Bone marrow (tissue), 2 donors: ENCODE measurements around the gene PSTPIP1.

Experiments
- DNase-seq, 2 donors: peaks; one replicate each; lab custom pipeline; 2025; lab: John Stamatoyannopoulos, UW

The PSTPIP1 gene

DNA sequence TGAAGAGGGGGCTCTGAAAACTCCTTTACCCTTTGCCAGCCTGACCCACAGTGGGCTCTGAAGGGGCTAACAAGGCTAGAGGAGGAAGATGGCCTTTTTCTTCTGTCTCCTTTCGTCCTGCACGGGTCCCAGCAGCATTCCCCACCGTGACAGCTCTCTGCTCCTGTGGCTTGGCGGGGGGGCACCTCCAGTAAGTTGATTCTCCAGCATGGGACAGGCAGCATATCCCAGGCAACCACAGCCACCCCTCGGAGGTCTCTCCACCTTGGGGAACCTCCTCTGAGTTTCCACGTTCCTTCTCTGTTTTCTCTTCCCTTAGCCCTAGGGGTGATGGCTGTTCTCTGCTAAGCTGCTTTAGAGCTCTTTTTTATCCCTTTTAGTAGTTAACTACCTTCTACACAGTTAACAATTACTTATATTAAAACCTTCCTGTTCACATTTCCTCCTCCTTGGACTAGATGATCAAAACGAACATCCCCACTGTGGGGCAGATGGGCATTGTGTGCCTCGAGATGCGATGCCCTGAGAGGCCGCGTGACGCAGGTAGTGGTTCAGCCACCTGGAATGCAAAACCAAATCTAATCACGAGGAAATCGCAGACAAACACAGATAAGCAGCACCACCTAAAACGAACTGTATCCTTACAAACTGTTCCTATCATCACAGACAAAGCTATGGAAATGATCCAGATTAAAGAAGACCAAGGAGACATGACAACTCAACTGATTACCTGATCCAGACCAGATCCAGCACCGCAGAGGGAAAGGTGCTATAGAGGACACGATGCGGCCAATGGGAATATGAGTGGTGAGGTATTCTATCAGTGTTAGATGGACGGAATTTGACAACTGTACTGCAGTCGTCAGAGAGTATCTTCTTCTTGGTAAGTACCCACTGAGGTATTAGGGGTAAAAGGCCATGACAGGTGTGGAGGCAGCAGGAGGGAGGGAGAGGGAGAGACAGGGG is 48.3 kb downstream of the PSTPIP1 start:
- DNase-seq, result no peak

DNA sequence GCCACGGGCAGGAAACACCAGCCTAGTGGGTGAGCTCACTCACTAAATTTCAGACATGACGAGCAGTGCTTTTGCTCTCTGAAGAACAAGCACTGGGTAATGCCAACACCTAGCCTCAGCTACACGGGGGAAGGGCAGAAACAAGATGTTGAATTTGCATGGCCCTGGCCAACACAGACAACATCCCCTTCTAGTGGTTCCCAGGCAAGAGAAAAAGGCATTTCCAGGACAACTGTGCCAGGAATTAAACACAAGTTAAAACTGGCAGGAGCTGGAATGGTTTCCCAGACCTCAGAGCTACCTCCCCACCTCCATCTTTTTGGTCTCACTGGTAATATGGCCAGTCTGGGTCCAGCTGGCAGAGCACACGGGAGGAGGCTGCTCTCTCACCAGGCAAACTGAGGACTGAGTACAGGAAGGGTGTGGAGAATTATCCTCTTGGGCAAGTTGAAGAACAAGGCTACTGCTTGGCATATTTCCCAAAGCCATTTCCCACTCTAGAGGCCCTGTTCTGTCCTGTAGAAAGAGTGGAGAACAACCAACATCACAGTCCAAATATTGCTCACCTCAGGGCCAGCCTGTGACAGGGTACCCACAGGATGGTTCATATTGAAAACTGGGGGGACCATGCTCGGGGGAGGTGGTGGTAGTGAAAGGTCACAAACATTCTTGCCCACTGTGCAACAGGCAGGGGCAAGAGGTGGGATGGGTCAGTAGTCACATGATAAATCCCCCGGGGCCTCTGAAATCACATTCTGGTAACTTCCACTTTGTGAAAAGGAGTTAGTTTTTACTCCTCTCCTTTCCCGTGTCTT is 49.5 kb downstream of the PSTPIP1 start:
- no peak for DNase-seq

DNA sequence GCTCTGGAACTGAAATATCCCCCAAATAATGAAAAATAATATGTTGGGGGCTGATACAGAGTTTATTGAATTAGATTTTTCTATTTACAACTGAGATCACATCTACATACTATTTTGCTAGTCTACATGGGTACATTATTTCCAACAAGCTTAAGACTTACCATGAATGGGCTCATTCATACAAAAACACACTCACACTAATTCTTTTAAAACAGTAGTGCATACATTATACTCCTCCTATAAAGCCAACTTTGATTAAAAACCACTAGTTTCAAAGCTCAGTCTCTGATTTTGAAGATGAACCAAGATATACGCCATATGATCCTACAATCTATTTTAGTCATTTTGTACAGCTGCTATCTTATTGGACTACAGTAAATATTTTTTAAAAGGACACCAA is 51.1 kb downstream of the PSTPIP1 start:
- no peak for DNase-seq

DNA sequence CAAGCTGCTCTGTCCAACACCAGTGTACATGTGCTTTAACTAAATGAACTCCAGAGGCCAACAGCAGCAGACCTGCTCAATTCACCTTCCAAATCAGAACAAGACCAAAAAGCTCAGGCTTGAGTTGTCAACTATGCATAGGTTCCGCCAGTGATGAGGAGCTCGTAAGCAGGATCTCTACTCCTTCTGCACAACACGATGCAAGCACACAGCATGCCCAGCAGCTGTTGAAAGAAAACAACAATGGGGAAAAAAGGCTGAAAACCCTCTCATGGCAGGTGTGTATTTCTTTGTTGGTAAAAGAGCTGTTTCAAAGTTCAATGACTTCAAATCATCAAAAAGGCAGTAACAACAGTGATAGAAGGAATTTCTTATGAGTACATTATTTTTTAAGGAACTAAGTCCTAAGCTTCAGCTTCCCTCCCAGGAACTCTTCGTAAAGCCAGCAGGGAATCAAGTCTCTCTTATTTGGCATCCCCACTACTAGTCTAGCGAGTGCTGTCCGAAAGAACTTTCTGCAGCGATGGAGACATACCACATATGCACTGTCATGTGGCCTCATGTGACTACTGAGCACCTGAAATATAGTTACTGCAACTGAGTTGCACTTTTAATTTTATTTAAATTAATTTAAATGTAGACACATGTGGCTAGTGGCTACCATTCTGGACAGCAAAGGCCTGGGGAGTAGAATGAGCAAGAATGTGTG is 51.9 kb downstream of the PSTPIP1 start:
- DNase-seq, result no peak

DNA sequence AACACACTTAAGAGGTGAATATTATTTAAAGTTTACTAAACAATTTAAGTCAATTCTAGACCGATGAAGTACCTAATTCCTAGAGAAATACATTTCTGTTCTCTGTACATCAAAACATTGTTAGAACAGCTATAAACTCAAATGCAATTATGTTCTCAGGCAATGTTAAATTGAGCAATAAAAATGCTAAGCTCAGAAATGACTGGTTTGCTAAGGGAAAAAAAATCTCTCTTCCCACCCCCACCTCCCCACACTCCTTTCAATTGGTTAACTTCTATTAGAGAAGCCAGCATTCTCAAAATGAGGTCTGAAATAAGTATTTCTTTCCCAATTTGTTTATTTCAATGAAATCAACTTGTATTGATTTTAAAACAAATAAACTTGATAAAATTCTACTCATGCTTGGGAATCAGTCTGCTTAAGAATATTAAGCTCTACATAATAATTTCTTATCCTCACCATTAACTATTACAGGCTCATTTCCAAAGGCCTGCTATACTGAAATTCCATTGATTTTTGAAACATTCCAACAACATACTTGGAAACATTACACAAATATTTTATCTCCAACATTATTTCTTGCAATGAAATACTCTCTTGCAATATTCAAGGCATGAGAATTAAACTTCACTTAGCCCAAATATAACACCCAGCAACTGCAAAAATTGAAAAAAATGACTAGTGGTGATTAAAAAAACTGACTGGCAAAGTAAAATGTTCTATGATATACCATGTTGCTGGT is 53.4 kb downstream of the PSTPIP1 start:
- DNase-seq, result no peak

DNA sequence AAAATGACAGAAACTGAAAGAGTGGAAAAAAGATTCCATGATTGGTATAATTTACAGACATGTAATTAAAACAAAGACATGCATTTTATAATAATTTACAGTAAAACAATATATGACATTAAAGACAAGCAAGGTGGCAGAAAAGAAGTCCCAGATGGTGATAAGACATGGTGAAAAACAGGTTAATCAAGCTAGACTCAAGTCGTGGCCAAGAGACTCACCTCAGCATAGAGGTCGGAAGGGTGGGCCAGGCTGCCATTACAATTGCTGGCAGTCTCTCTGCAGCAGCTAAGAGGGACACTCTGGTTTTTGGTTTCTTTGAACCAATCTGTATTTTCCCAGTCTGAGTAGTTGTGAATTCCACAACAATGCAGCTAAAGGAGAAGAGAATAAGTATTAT is 57.6 kb downstream of the PSTPIP1 start:
- DNase-seq, result no peak

DNA sequence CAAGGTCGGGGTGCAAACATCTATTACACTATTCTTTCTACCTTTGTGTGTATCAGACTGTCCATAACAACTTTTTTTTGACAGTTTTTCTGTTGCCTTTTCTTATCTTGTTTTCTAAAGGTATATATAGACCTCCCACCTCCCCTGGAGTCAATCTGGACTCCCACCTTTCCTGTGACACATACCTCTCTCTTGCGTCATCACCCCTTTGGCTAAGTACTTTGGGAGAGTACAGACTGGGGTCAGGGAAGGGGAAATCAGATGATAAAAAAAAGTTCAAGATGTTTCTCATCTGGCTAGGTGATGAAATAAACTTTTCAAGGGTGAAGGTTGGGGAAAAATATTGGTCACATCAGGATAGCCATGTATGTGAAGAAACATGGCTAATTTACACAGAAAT is 58.8 kb downstream of the PSTPIP1 start:
- DNase-seq, result no peak

DNA sequence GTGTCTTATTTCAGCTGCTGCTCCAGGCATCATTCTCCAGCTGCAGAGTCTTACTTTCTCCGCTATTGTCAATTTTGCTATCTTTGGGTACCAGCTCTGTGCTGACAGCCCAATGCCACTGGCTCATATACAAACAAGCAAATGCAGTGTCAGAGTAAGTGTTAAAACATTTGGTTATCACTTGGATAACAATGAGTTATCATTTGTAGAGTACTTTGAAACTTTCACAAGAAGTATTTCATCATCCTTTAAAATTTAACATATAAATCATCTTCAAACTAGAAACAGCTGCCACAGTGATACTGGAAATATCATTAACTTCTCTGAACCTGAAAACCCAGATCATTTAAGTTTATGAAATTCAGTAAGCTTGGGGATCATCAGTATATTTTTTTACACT is 62.1 kb downstream of the PSTPIP1 start:
- DNase-seq, result no peak

DNA sequence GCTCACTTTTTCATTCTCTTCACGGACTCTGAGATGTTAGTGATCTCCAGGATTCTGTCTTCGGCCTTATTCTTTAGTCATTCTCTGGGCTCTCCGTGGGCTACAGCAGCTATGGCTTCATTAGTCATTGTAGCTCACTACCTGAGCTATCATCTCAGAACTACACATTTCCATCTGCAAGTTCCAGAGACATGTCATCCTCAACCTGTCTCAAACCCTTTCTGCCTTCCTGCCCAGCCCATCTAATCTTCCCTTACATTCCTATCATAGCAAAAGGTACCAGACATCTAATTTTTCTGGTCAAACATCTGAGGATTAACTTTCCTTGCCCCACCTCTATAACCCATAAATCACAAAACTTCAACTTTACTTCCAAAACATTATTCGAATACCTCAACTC is 62.8 kb downstream of the PSTPIP1 start:
- DNase-seq, result no peak

DNA sequence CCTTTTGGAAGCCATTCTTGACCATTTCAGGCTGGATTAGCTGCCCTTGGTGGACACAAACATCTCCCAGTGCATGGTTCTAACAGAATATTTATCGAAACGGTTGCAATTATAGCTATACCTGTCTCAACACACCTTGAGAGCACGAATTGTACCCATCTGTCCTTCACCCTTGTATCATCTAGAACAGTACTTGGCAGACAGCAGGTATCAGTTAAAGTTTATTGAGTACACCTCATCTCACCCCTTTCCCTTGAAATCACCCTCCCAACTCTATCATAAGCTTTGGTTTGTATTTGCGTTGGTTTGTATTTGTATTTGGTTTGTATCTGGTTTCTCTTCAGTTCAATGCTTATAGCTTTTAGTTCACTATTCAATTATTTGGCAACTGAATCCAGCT is 63.5 kb downstream of the PSTPIP1 start:
- DNase-seq, result no peak

DNA sequence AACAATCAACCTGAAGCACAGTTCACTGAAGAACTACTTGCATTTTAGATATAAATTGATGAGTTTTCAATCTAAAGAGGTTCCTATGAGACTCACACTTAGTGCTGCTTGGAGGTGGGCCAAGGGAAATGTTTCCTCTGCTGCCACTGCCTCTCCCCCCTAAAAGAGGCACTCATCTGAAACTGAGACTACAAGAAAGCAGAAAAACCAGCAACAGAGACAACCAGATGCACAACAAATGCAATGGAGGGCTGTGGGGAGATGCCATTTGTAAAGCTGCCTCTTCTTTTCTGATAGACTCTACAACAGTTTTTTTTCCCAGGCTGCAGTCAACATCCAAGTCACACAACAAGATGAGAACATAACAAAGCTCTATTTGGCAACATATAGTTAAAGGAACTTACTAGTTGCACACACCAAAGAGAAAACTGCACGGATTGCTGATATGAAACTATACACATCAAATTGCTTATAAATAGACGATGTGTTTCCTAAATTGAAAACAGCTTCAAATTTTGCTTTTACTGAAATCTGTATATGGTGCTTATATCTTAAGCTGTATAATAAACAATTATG is 64.9 kb downstream of the PSTPIP1 start:
- no peak for DNase-seq

DNA sequence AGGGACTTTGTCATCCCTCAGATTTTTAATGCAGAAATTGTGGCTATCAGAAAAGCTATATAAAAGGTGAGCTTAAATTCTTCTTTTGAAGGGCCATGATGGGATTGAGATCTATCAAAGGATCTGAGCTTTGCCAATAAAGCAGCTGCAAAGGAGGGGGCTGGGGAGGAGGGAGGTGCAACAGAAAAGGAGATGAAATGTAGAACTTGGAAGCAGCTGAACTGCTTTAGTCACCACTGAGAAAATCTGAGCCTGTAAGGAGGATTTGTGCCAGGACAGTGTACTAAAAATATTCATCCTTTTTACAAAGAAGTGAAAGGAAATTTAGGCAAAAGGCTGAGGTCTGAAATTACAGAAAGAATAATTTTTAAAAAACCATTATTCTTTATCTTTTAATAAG is 65.6 kb downstream of the PSTPIP1 start:
- DNase-seq, result no peak

DNA sequence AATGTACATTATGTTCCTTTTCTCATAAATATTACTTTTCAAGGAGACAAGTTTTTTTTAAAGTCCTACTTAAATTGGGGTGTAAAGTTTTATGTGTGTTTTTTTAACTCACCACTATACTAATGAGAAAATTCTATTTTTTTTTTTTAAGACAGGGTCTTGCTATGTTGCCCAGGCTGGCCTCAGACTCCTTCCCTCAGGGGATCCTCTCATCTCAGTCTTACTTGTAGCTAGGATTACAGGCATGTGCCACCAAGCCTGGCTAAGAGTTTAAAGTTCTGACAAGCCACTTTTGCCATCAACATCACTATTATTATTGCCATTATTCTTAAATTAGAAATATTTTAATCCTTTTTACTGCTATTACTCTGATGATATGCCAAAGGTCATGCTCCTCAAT is 68.3 kb downstream of the PSTPIP1 start:
- DNase-seq, result no peak

DNA sequence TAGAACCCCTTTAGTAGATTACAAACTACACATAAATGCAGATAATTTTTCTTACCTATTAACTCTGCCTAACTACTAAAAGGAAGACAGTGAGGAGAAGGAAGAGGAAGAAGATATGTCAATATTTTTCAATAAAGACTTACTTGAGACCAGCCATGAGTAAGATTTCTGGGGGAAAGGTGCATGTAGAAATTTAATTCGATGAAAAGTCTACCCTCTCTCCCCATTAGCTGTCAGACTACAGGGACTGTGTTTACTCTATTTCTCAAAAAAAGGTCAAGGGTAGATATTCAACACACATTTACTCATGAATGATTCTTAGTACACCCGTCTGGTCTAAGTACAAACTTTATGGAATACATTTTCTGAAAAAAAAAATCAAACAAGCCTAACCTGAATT is 69.1 kb downstream of the PSTPIP1 start:
- DNase-seq, result no peak

DNA sequence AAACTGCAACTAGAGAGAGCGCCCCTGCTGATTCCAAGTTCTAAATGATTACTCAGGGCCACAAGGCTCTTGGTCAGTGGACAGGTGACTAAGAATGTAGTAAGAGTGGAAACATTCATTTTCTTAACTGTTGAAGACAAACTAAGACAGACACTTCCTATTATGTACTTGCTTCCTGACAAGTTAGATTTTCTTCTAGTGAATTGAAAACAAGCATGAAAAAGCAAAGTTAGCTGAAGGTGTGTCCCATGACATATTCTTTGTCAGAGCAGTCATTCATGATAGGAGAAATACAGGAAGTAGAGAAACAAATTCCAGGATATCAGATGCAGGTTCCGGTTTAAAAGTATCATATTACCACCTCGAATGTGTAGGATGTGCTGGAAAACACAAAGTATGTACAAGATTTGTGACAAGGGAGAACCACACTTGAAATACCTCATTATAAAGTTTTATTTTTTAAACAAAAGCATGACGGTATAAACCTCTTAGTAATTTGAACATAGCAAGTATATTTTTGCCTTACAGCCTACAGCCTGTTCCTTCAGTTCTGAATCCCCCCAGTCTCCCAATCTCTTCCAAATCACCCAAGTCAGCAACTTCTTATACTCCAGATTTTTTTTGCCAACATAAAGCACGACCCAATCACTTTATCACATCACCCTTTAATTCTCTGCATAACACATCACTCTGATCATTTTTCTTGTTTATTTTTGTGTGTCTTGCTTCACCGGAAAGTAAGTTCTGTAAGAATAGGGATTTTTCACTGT is 69.8 kb downstream of the PSTPIP1 start:
- DNase-seq, result peak in 1 of 2 donors; percentile 46

DNA sequence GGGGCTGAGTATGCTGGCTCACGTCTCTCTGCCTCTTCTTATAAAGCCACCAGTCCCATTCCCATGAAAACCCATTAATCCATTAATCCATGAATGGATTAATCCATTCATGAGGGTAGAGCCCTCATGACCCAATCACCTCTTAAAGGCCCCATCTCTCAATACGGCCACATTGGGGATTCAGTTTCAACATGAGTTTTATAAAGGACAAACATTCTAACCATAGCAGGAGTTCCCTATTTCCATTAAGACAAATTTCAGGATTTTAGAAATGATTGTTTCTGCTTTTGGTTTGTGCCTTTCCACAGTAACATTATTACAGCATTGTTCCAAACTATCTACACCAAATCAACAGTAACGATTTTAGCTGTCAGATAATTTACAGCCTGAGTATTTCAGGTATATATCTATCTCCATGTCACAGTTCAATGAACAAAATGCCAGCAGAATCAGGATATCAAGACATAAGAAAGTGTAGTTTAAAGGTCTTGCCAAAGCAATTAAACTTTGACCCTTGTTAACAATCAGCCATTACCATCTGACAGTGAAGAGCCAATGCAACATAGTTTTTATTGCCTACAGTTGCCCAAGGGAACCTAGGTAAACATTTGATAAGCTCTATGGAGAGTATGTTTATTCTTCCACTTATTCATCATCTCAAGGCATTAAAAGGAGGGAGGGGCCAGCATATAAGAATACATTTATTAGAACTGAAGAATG is 72.2 kb downstream of the PSTPIP1 start:
- DNase-seq, result no peak

DNA sequence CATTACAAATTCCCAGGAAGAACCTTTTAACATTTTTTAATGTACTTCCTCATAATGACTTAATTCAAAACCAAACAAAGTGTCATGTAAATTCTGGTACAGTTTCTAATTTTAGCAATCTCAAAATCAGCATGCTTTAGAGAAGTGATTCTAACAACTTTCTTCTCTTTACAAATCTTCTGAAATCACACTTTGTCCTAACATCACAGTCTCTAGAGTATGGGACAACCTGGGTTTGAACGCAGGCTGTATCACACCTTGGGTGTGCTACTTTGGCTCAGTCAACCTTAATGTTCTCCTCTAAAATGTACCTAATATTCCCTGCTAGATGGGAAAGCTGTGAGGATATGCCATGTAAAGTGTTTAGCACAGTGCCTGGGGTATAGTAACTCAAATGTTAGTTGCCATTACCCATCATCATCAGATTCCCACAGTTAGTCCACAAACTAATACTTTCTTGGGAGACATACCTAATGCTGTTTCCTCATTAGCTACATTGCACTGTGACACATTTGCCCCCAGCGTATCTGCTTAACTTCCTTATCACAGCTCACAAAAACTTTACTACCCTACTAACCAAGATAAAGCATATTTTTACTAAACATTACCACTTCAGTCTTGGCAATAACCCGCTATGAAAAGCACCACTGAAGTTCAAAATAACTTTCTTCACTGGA is 72.9 kb downstream of the PSTPIP1 start:
- DNase-seq, result no peak

DNA sequence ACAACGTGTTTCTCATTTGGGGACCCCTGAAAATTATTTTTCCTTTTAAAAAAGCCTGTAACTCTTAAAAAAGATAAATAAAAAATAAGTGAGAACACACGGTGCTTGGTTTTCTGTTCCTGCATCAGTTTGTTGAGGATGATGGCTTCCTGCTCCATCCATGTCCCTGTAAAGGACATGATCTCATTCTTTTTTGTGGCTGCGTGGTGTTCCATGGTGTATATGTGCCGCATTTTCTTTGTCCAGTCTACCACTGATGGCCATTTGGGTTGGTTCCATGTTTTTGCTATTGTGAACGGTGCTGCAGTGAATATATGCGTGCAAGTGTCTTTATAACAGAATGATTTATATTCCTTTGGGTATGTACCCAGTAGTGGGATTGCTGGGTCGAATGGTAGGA is 73.7 kb downstream of the PSTPIP1 start:
- DNase-seq, result no peak

DNA sequence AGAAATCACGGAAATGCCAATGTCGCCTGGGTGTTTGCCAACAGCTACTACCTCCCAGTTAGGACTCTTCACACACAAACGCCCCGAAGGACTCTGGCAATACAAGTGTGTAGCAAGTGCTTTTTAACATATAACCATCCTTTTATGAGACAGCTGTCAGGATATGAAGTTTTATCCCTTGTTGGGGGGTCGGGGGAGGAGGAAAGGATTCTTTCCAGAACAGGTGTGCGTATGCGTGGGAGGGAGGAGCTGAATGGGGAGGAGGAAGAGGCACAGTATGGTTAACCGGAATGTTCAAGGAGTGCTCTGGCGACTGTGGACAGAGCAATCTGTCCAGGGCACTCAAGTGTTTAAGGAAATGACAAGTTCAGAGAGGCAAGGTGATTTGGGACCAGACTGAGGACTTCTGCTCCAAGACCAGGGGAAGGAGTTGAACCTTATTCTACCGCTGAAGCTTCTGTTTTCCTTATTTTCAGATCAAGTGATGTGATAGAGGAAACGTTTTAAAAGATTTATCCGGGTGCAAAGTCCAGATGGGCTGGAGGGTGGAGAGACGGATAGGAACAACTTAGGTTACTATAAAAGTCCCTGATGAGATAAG is 74.7 kb downstream of the PSTPIP1 start:
- DNase-seq, result no peak
